NCI-H510A treated with DMSO at 0.1 percent for 48 hours (cell line): Measurements from ENCODE around the gene ZNF775.
A peak's percentile ranks its signal among the peaks of the same experiment; 100 is the strongest.

Experiments used
- DNase-seq: peaks from one replicate; lab custom pipeline; 2025; lab: John Stamatoyannopoulos, UW

The ZNF775 gene

DNA sequence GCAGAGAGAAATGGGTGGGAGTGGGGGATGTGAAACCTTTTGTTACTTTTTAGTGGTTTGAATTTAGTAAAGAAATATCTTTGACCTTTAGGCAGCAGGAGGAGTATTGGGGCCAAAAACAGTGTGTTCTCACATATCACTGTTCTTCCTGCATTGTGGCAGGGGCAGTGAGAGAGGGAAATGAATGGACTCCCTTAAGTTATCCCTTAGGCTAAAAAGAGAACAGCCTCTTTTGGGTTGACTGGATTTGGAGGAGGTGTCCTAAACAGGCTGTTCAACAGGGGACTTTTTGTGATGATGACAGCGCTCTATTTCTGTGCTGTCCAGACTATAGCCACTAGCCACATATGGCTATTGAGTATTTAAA is 22.3 kb downstream of the ZNF775 start:
- DNase-seq = no peak

GRCh38 chr7:150401861-150402631 is 22.9 kb downstream of the ZNF775 start:
- no peak for DNase-seq

DNA sequence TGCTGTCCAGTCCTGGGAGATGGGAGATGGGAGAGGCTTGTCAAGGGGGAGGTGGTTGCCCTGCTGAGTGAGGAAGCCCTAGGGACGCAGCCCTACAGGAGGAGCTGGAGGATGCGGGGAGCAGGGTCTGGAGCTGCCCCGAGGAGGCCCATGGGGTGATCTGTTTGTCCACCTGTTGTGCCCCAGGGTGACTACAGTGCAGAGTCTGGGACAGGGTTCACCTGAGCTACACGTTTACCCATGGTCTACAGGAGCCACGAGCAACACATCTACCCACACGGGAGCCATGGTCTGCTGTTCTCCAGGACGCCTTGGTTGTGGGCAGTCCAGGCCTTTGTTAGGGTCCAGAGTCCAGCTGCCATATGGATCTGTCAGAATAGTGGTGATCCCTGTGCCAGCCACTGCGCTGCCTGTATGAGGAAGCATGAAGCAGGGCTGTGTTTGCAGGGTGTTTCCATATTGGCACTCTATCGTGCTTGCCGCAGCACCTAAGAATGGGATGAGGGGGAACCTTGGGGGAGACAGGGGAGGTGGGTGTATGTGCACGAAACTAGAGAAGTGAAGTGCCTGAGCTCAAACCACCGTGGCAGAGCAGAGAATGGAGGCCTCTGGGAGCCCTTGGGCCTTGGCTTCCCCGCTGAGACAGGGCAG is 23.7 kb downstream of the ZNF775 start:
- no peak for DNase-seq

DNA sequence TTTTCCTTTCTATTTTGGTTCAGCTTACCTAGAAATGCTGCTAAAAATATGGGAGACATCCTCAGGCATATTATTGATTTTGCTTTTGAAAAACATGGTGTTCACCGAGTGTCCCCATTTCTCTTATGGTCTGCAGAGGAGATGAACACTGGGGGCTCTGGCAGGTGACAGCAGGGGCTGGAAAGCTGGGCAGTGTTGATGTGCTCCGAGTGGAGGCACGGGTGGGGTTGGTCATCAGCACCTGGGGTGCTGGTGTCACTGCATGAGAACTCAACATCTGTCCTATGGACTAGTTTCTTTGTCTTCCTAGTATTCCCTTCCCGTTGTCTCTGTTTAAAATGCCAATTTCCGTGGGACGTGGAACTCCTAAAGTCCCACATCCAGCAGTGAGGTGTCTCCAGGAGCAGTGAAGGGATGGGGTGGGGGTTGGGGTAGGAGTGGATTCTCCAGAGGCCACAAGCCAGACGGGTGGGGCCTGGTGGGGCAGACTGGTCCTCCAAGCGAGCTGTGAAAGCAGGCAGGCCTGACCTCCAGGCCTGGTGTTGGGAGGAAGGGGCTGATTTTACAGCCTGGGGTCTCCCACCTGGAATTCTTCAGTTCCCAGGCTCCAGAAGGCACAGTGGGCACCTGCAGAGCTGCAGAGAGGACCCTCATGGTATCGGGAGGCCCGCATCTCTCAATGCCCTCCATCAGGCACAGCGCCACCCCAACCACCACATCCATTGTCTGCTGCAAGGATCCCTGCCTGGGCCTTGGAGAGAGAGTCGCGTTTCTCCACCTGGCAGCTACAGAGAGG is 24.4 kb downstream of the ZNF775 start:
- DNase-seq = no peak

DNA sequence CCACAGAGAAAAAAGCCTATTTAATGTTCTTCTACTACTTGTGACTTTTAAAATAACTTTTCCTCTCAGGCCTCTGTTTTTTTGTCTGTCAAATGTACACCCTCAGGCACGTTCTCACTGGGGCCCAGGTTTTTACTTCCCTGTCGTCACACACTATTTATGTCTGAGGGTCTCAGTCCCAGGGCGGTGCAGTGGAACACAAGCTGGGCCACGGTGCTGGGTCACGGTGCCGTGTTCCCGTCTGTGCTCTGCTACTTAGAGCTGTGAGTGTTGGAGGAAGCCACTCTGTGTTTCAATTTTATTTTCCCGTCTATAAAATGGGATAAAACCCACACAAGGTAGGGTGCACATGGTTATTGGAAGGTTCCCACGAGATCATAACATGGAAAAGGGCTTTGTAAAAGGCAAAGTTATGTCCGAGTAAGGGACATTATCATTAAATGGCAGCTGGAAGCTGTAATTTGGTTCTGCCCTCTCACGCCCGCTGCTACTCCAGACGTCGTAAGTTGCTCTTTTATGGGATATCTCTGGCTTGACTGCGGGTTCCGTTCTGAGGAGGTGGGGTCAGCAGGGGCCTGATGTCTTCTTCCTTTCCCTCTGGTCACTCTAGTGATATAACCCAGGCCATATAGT is 25.2 kb downstream of the ZNF775 start:
- peak; percentile 4 for DNase-seq

DNA sequence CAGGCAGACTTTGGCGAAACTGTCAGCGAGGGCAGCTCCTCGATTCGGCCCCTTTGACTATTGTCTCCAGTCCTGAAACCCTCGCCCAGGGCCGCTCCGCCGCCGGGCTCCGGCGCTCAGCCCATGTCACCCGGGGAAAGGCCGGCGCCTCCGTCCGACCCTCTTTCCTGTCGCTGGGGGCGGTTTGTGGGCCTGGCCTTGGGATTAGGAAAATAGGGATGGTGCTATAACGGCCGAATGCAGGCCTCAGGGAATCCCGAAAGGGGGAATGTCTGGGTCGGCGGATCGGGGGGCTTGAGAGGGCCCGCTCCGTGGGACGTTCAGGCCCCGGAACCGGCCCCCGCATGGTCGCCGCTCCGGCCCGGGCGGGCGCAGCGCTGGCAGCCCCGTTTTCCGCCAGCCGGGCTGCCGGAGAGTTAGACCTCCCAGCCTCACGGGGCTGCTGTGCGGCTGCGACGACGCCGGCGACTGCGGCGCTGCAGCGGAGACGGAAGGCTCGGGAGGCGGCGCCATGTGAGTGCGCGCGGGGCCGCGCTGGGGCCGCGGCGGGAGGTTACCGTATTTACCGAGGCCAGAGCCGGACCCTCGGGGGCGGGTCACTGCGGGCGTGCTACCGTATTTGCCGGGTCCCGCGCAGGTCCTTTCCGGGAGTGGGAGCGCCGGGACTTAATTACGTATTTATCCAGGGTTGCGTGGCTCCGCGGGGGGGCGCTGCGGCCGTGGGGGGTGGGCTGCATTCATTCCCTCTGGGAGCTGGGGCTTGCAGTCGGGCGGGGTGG is 25.9 kb downstream of the ZNF775 start:
- DNase-seq = peak; percentile 40

DNA sequence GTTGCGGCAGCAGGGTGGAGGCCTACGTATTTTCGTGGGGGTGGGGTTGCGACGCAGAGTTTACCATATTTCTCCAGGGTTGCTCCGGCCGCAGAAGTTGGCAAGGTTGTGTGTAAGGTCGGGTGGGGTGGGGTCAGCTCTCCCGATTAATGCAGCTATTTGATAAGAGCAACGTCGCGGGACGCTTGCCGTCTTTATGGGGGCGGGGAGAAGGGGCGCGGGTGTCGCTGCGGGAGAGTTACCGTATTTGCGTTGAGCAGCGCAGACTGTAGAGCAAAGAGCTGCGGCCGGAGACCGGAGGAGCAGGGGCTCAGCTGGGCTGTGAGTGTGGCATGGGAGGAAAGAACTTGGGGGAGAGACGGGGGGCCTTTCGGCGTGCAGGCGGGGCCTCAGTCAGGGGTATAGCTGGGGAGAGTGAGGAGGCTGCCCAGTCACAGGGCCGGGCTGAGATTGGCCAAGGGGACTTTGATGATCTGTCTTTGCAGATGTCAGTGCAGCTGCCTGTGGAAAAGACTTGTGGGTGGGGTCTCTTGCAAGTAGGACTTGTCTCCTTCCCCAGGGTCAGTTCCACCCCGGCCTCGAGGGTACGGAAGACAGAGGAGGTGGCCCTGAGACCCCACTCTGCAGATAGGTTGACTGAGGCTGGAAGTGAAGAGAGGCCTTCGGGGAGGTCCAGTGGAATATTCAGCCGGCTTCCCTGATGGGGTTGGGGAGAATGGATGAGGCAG is 26.6 kb downstream of the ZNF775 start:
- DNase-seq = peak; percentile 2

DNA sequence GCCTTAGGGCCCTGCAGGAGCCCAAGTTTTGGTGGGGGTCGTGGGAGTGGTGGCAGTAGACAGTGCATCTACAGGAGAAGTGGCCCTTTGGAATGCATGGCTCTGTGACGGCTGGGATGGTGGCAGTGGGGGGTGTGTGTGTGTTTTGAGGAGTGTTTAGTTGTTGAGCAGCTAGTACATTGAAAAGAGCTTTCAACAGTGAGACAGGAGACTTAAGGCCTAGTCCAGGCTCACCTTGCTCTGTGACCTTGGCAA is 27.1 kb downstream of the ZNF775 start:
- no peak for DNase-seq

DNA sequence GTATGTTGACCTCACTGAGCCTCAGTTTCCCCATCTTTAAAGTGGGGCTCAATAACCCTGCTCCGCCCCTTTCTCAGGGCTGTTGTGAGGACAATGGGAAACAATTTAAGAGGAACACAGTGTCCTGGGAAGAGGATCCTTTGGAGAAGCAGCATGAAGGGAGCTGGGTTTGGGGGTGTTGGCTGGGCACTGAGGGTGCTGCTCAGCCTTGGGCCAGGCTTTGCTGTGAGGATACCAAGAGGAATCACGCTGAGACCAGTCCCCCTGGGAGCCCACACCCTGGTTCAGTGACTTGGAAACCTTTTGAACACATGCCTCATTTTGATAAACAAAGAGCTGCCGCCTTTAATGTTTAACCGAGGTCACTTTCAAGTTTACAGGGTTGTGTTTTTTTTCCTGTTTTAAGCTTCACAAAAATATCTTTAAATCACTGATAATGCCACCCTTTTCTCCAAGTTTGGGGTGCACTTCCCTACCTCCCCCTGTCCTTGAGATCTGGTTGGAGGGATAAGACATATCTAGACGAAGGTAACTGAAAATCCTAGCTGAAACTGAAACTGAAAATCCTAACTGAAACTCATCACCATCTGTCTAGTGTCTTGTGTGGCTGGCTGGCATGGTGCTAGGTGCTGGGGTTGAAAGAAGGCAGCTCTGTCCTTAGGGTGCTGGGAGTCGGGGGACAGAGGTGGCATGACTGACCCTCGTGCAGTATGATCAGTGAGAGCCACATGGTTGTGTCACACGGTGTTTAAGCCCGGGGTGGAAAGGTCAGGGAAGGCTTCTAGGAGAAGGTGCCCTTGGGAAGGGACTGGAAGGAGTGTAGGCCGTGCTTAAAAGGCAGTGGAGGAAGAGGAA is 27.7 kb downstream of the ZNF775 start:
- DNase-seq = no peak

- DNase-seq = no peak
These were observed 28.7 kb downstream of the ZNF775 start for GRCh38 chr7:150407588-150408392.

DNA sequence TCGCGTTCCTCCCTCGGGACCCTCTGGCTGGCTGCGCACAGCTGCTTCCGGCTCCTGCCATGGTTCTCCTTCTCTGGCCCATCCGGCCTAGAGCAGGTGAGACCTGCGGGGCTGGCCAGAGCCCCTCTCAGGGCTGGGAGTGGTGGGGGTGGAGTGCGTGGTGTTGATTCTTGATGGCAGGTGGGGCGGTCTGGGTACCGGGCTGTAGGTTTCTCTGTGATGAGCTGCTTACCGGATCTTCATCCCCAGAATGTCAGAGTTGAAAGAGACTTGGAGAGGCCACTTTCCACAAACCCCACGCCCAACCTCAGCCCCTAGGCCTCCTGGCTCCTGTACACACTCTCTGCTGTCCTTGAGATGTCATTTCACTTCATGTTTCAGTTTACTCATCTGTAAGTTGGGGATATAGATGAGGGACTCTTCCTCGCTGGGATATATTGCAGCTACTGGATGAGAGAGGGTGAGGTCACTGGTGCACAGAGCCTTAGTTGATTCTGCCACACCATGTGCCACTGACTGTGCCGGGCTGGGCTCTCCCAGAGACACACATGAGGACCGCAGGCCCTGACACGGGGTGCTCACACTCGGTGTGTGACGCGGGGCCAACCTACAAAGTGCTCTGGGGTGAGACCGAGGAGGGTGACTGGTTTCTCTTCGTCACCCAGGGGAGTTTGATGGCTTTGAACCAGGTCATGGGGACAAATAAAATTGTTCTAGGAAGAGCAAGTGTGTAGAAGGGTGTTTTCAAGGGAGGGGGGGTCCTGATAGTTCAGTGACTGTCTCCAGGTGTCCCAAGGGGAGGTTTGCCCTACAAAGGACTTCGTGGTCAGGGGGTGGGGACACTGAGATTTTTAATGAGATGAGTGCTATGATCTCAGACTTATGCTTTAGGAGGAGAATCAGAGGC is 29.5 kb downstream of the ZNF775 start:
- DNase-seq = no peak

GRCh38 chr7:150409300-150410030 is 30.3 kb downstream of the ZNF775 start:
- no peak for DNase-seq

DNA sequence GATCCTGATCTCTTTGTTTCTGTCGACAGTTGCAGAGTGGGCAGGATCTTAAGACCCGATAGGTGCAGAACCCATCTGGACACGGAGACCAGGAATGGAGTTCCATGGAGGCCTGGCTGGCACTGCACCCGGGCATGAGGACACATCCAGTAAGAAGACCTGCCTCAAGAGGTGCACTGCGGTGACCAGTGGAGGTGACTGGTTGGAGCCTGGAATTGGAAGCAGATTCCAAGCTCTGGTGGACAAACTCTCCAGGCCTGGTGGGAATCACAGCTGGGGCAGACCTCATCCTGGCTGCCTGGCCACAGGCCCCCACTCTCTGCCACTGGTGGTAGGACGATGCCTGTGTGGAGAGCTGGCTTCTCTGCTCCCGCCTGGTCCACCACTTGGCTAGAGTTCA is 31.0 kb downstream of the ZNF775 start:
- DNase-seq = no peak

- DNase-seq = no peak
These were observed 31.7 kb downstream of the ZNF775 start for GRCh38 chr7:150410680-150411346.

DNA sequence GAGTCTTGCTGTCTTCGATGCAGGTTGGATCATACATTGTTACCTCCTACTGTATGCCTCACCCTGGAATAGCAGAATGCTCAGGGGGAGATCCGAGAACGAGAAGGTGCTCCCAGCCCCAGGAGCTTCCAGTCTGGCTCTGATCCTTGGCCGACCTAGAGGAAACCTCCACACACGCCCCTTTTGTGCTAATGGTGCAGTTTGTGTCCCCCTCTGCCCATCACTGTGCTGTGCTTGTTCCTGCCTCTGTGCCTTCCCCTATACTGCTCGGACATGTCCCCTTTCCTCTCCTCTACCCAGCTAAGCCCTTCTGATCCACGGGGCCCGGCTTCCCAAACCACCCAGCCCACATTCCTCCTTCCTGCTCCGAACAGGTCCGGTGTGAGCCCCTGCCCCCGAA is 32.5 kb downstream of the ZNF775 start:
- DNase-seq = no peak

DNA sequence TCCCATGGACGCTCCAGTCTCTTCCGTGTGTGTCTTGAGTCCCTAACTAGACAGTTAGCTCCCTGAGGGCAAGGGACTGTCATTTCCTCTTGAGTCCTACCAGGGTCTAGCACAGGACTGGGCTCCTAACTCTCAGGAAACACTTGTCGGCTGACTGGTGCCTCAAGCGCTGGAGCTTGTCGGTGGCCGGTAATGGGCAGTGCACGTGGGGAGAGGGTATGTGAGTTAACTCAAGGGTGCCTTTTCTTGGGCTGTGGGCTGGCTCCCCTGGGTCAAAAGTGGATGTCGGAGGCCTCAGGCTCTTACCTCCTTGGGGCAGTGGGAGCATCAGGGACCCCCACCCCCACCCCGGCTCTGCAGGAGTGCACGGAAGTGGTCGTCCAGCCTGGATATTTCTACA is 32.9 kb downstream of the ZNF775 start:
- no peak for DNase-seq
